Tibial nerve (tissue), 4 donors: ENCODE measurements around the gene KRT3. TPM values are rescaled to one million over a fixed set of nuclear protein-coding genes. Genes with fewer than 3 reads are reported as not detected.

Source experiments
- DNase-seq, 2 donors: peaks; one replicate each; pipeline ENCODE4 v3.0.0-alpha.2; 2019; ENCODE audit warnings: low spot score in 2 of 2
- H3K27ac ChIP-seq, 4 donors: fragments of 200-600 bp; sonication (generic) in 3 of 4; one replicate each; pipeline ENCODE4 v1.5.1; 2017 to 2019; ENCODE audit warnings: mild to moderate bottlenecking in 1 of 4
- H3K27me3 ChIP-seq, 2 donors: fragments of 200-600 bp; sonication (generic) in 1 of 2; one replicate each; pipeline versions ENCODE4 v1.5.1 to v1.6.0; 2017 to 2019
- H3K36me3 ChIP-seq, 3 donors: fragments of 200-600 bp; sonication (generic); one replicate each; pipeline ENCODE4 v1.5.1; 2018 to 2019
- H3K4me1 ChIP-seq, 4 donors: fragments of 200-600 bp; sonication (generic) in 3 of 4; one replicate each; pipeline ENCODE4 v1.5.1; 2017 to 2019
- H3K4me3 ChIP-seq, 4 donors: fragments of 200-600 bp; sonication (generic) in 3 of 4; one replicate each; pipeline ENCODE4 v1.5.1; 2017 to 2019; ENCODE audit warnings: mild to moderate bottlenecking in 1 of 4, moderate library complexity in 1 of 4
- H3K9me3 ChIP-seq, 4 donors: fragments of 200-600 bp; sonication (generic) in 3 of 4; one replicate each; pipeline ENCODE4 v1.5.1; 2017 to 2019
- EP300 ChIP-seq, 2 donors: sonication (generic); formaldehyde crosslinking; IDR thresholded peaks; one replicate each; pipeline ENCODE4 v1.6.1; 2017; ENCODE audit warnings: antibody characterized with exemption in 2 of 2, mild to moderate bottlenecking in 1 of 2
- POLR2A ChIP-seq, 2 donors: fragments of 450-650 bp; IDR thresholded peaks; one replicate each; pipeline ENCODE4 v1.6.1; 2017; ENCODE audit warnings: antibody characterized with exemption in 2 of 2, mild to moderate bottlenecking in 2 of 2, moderate library complexity in 2 of 2
- WGBS, 2 donors: methylation state at CpG; one replicate each; pipeline ENCODE4 v1.1.5; 2018; 5-methylcytosine and 5-hydroxymethylcytosine counted together
- total RNA-seq, 4 donors: library from RNA; depleted of rRNA; stranded (reverse); fragments of >200 nt; gene quantifications; one replicate each; pipeline ENCODE4 v1.1.0, GENCODE V29; 2016
- TF ChIP-seq, protein P1 (sequence below), 5 experiments: fragments of 200-600 bp in 3 of 5; fragments of 450-650 bp in 2 of 5; sonication (generic) in 3 of 5; IDR thresholded peaks; one replicate each; pipeline ENCODE4 v1.5.1; 2016 to 2019; ENCODE audit warnings: antibody characterized with exemption in 5 of 5, mild to moderate bottlenecking in 3 of 5, moderate library complexity in 2 of 5

KRT3 gene
- total RNA-seq, 4 donors from 2014 or later = not detected

DNA sequence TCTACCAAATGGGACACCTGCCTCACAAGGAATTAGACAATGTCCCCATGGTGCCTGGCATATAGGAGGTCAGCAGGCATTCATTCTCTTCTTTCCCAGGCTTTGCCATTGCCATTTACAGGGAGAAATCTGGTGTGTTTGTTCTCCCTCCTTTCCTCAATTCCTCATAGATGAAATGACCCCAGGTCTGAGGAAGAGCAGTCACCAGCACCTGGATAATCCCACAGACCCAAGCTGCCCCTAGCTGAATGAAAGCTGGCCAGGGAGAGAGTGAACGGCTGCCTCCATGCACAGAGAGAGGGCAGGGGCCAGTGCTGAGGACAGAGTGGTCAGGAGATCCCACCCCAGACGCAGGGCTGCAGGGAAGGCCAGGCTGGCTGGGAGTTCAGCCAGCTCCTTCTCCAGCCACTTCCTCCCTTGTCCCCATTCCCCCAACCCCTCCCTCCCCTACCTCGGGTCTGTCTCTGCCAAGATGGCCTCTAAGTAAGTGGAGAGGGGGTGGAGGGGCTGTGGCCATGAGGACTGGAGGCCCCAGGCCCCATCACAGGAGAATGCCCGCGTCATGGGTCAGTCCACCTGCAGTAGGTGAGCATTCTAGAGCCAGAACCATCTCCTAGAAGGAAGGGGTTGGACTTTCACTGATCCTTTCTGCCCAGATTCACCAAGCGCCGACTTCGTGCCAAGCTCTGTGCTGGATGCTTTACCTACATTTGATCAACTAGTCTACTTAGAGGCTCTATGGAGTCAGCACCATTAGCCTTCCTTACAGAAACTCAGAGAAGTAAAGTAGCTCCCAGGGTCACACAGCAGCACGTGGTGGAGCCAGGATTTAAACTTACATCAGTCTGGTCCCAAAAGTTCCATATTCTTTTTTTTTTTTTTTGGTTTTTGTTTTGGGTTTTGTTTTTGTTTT lies 20.0 kb upstream of the KRT3 start:
- Histone ChIP-seq H3K36me3 (no peaks in the 10 kb centered on the region), H3K9me3 (no peaks in the 10 kb centered on the region), H3K27me3 (no peaks in the 10 kb centered on the region), H3K4me1 (no peaks in the 10 kb centered on the region), H3K27ac (no peak overlapping the region), H3K4me3 (no peak overlapping the region)
- no peak for DNase-seq
- 64 to 69% methylated on average over 9 of the region's 9 CpGs for WGBS, 2 donors
- TF ChIP-seq, protein P1, sequence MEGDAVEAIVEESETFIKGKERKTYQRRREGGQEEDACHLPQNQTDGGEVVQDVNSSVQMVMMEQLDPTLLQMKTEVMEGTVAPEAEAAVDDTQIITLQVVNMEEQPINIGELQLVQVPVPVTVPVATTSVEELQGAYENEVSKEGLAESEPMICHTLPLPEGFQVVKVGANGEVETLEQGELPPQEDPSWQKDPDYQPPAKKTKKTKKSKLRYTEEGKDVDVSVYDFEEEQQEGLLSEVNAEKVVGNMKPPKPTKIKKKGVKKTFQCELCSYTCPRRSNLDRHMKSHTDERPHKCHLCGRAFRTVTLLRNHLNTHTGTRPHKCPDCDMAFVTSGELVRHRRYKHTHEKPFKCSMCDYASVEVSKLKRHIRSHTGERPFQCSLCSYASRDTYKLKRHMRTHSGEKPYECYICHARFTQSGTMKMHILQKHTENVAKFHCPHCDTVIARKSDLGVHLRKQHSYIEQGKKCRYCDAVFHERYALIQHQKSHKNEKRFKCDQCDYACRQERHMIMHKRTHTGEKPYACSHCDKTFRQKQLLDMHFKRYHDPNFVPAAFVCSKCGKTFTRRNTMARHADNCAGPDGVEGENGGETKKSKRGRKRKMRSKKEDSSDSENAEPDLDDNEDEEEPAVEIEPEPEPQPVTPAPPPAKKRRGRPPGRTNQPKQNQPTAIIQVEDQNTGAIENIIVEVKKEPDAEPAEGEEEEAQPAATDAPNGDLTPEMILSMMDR (IDR thresholded peaks at IDR 0.05) = no peak
- TF ChIP-seq EP300 (IDR thresholded peaks at IDR 0.05) = no peak
- TF ChIP-seq POLR2A (IDR thresholded peaks at IDR 0.05) = no peak

DNA sequence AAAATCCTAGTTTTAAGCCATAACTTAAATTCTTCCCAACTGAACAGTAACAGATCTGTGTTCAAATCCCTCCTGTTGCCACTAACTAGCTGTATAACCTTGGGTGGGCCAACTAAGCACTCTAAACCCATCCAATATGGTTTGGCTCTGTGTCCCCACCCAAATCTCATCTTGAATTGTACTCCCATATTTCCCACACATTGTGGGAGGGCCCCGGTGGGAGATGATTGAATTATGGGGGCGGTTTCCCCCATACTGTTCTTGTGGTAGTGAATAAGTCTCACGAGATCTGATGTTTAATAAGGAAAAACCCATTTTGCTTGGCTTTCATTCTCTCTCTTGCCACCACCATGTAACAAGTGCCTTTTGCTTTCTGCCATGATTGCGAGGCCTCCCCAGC lies 19.2 kb upstream of the KRT3 start:
- H3K4me1 ChIP-seq = no peaks in the 10 kb centered on the region
- no peaks in the 10 kb centered on the region for H3K36me3 ChIP-seq
- H3K27ac ChIP-seq = no peak overlapping the region
- 83 to 86% methylated on average over 4 of the region's 4 CpGs for WGBS, 2 donors
- no peaks in the 10 kb centered on the region for H3K9me3 ChIP-seq
- H3K27me3 ChIP-seq = no peaks in the 10 kb centered on the region
- DNase-seq = no peak
- no peak for TF ChIP-seq EP300 (IDR thresholded peaks at IDR 0.05)
- TF ChIP-seq, protein P1 (IDR thresholded peaks at IDR 0.05) = no peak
- TF ChIP-seq POLR2A (IDR thresholded peaks at IDR 0.05) = no peak
- no peak overlapping the region for H3K4me3 ChIP-seq

DNA sequence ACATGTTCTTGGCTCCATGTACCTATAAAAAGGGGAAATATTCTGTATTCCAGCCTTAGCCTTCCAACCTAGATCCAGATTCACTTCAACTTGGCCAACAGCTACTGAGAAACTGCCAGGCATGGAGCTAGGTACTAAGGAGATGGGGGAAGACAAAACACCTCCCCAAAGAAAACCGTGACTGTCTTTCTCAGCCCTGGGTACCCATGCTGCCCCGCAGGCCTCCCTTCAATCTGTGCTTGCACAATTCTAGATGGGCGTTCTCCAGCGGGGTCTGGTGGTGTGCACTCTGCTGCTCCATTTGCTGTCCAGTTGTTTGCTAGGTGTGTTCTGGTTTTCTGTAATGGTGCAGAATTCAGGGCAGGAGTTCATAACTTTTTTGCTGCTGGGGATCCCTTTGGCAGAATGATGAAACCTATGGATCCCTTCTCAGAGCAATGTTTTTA lies 18.8 kb upstream of the KRT3 start:
- TF ChIP-seq POLR2A (IDR thresholded peaks at IDR 0.05) (no peak), EP300 (IDR thresholded peaks at IDR 0.05) (no peak)
- TF ChIP-seq, protein P1 (IDR thresholded peaks at IDR 0.05) = no peak
- Histone ChIP-seq H3K27me3 (no peaks in the 10 kb centered on the region), H3K4me1 (no peaks in the 10 kb centered on the region), H3K36me3 (no peaks in the 10 kb centered on the region), H3K27ac (no peak overlapping the region), H3K9me3 (no peaks in the 10 kb centered on the region), H3K4me3 (no peak overlapping the region)
- no peak for DNase-seq
- WGBS, 2 donors = 87 to 97% methylated on average over 4 of the region's 4 CpGs

DNA sequence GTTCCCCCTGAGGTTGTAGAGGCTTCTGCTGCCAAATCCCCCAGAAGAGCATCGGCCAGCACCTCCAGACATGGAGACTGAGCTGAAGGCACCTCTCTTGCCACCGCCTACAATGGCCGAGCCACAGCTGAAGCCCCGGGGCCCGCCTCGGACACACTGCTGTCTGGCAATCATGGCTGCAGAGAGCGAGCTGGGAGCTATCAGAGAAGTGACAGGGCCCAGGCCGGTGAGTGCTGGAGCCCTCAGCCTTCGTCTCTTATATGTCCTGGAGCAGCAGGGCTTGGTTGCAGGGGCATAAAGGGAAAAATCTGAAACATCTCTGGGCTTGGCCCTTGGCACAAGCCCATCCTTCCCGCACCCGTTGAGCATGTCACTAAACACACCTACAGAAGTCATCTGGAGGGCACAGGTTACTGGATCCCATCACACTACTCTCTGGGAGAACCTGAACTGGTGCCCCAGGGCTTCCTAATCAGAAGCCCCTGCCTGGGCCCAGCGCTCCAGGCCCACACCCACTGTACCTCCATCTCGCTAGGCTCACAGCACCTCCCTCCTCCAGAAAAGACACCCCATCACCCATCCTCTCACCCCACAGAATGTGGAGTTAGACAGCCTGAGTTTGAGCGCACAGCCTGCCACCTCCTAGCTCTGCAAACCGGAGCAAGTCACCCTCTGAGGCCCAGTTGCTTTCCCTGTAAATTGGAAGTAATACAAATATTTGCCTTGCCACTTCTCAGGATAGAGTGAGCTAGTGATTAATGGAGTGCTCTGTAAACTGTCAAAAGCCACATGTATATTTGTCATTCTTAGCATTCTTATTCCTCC lies 18.2 kb upstream of the KRT3 start, which contains the start of gene KRT4:
Gene KRT4 (minus strand): TSS at position 232 of the 825 bp plus-strand sequence. CDS start 58 bp downstream, at position 174.
- TF ChIP-seq EP300 (IDR thresholded peaks at IDR 0.05) (no peak), POLR2A (IDR thresholded peaks at IDR 0.05) (no peak)
- TF ChIP-seq, protein P1 (IDR thresholded peaks at IDR 0.05) = no peak
- H3K4me3 ChIP-seq = no peak within 1 kb of the TSS
- H3K4me1 ChIP-seq = no peaks in the 10 kb centered on the region
- no peaks in the 10 kb centered on the region for H3K9me3 ChIP-seq
- no peak within 1 kb of the TSS for H3K27ac ChIP-seq
- H3K27me3 ChIP-seq = no peaks in the 10 kb centered on the region
- 82 to 85% methylated on average over 15 of the region's 15 CpGs for WGBS, 2 donors
- H3K36me3 ChIP-seq = no peaks in the 10 kb centered on the region
- no peak for DNase-seq
